K562 (cell line): ENCODE results near the gene NTM. TPM values are rescaled to one million over a fixed set of nuclear protein-coding genes. Genes with fewer than 3 reads are reported as not detected.

Experiments
- ATAC-seq: fragments of 200-7000 bp; cut with Tn5 transposase; 3 replicates; pipeline ENCODE4 v1.9.1; 2020; ENCODE audit warnings: moderate library complexity
- BruUV-seq: library from RNA; stranded (reverse); fragments of 400-500 nt; replicated peaks from 2 replicates; lab custom pipeline; 2021; lab: Mats Ljungman, UMichigan
- CTCF ChIA-PET: fragments of 300-600 bp; formaldehyde crosslinking; extraction: SDS; loops from one replicate; lab custom pipeline; 2021; ENCODE audit warnings: low intra/inter-chr PET ratio; lab: Yijun Ruan, JAX
- POLR2A ChIA-PET: fragments of 300-600, 350-650 bp; sonication (Branson Sonifier 250); formaldehyde crosslinking; extraction: SDS; loops from one replicate; lab custom pipeline; 2021; ENCODE audit warnings: antibody characterized with exemption, inconsistent platforms; lab: Yijun Ruan, JAX
- DNase-seq, 4 experiments: peaks; one replicate each; pipeline versions ENCODE4 v3.0.0 to v3.0.0-alpha.2; 2011 to 2018; ENCODE audit warnings: low spot score in 3 of 4, mixed read lengths in 3 of 4; ENCODE audit errors: extremely low read depth in 1 of 4
- FAIRE-seq: peaks from 2 replicates; lab custom pipeline; 2011; peaks lifted over from hg19 to GRCh38; lab: Jason Lieb, UNC
- H2AFZ ChIP-seq: 2 replicates; pipeline ENCODE4 v1.6.0; 2011; ENCODE audit warnings: low read depth, low read length, control low read depth, inconsistent platforms
- H3K27ac ChIP-seq: fragments of 200-600 bp; 3 replicates; pipeline ENCODE4 v1.8.0; 2011; ENCODE audit warnings: low read depth, mild to moderate bottlenecking, control low read depth, inconsistent platforms, low read length, moderate library complexity, mixed read lengths; ENCODE audit errors: extremely low read depth
- H3K27me3 ChIP-seq, 2 experiments: fragments of 300-600 bp in 1 of 2; 2 replicates in 1 of 2; 3 replicates in 1 of 2; pipeline versions ENCODE4 v1.6.0 to v1.8.0; 2011; ENCODE audit warnings: inconsistent platforms in 2 of 2, low read length in 2 of 2, mild to moderate bottlenecking in 1 of 2, mixed read lengths in 1 of 2, moderate library complexity in 1 of 2; ENCODE audit not compliant: control insufficient read depth in 2 of 2, insufficient read depth in 2 of 2
- H3K36me3 ChIP-seq: fragments of 300-600 bp; 3 replicates; pipeline ENCODE4 v1.8.0; 2011; ENCODE audit warnings: mild to moderate bottlenecking, low read length, inconsistent platforms; ENCODE audit not compliant: control insufficient read depth, insufficient read depth
- H3K4me1 ChIP-seq, 2 experiments: fragments of 200-600 bp in 1 of 2; replicated peaks in 1 of 2; 2 replicates in 1 of 2; 3 replicates in 1 of 2; pipeline versions ENCODE4 v1.5.1 to v1.8.0; 2011; ENCODE audit warnings: inconsistent platforms in 2 of 2, low read length in 2 of 2, mild to moderate bottlenecking in 1 of 2, mixed read lengths in 1 of 2, moderate library complexity in 1 of 2; ENCODE audit not compliant: control insufficient read depth in 2 of 2, insufficient read depth in 2 of 2
- H3K4me2 ChIP-seq: 2 replicates; pipeline ENCODE4 v1.6.1; 2011; ENCODE audit warnings: low read length, control low read depth, inconsistent platforms, mixed read lengths; ENCODE audit not compliant: insufficient read depth
- H3K4me3 ChIP-seq: fragments of 200-600 bp; sonication (generic), shearing (Covaris generic); 2 replicates; pipeline ENCODE4 v1.5.1; 2016; ENCODE audit warnings: control low read depth, inconsistent platforms
- H3K79me2 ChIP-seq: fragments of 200-600 bp; 3 replicates; pipeline ENCODE4 v1.8.0; 2011; ENCODE audit warnings: low read length, inconsistent platforms; ENCODE audit not compliant: control insufficient read depth, insufficient read depth
- H3K9ac ChIP-seq, 2 experiments: 2 replicates each; pipeline versions ENCODE4 v1.6.0 to v1.6.1; 2011; ENCODE audit warnings: low read depth in 2 of 2, low read length in 2 of 2, control low read depth in 1 of 2, inconsistent platforms in 1 of 2, mild to moderate bottlenecking in 1 of 2, mixed read lengths in 1 of 2; ENCODE audit not compliant: insufficient read depth in 1 of 2
- H3K9me1 ChIP-seq: one replicate; pipeline ENCODE4 v1.6.0; 2011; ENCODE audit warnings: inconsistent platforms, mild to moderate bottlenecking, low read length, moderate library complexity; ENCODE audit not compliant: control insufficient read depth, insufficient read depth
- H3K9me3 ChIP-seq: replicated peaks from 2 replicates; pipeline ENCODE4 v1.5.1; 2011; ENCODE audit warnings: low read depth, low read length, inconsistent platforms; ENCODE audit not compliant: control insufficient read depth, insufficient read depth
- H4K20me1 ChIP-seq: replicated peaks from 2 replicates; pipeline ENCODE4 v1.6.1; 2011; ENCODE audit warnings: low read length, inconsistent platforms, mixed read lengths; ENCODE audit not compliant: control insufficient read depth, insufficient read depth
- ASH1L ChIP-seq: fragments of 450-650 bp; IDR thresholded peaks from 2 replicates; pipeline ENCODE4 v1.6.1; 2018; ENCODE audit warnings: borderline replicate concordance, mild to moderate bottlenecking, low read depth; ENCODE audit not compliant: partially characterized antibody
- ATF1 ChIP-seq, 2 experiments: fragments of 450-650 bp in 1 of 2; IDR thresholded peaks; 2 replicates each; pipeline ENCODE4 v1.6.1; 2016; ENCODE audit warnings: missing compliant biosample characterization in 1 of 2, missing genetic modification characterization in 1 of 2
- CC2D1A ChIP-seq: fragments of 450-650 bp; IDR thresholded peaks from 2 replicates; pipeline ENCODE4 v1.6.1; 2017; ENCODE audit warnings: mild to moderate bottlenecking
- CCNT2 ChIP-seq: IDR thresholded peaks from 2 replicates; pipeline ENCODE4 v1.6.1; 2011; ENCODE audit warnings: borderline replicate concordance, low read depth, mild to moderate bottlenecking, moderate library complexity, mixed read lengths, low read length; ENCODE audit not compliant: insufficient read length; ENCODE audit errors: extremely low read depth
- EWSR1 ChIP-seq: fragments of 450-650 bp; IDR thresholded peaks from 2 replicates; pipeline ENCODE4 v1.6.1; 2018; ENCODE audit warnings: borderline replicate concordance, mild to moderate bottlenecking, low read depth, moderate library complexity; ENCODE audit not compliant: partially characterized antibody
- JUNB ChIP-seq: fragments of 450-650 bp; formaldehyde crosslinking; conservative IDR thresholded peaks from 2 replicates; pipeline ENCODE4 v1.4.0; 2020; ENCODE audit warnings: mild to moderate bottlenecking
- NEUROD1 ChIP-seq: fragments of 150-350 bp; IDR thresholded peaks from 2 replicates; pipeline ENCODE4 v1.6.1; 2014; ENCODE audit warnings: borderline replicate concordance, low read length, low read depth; ENCODE audit not compliant: partially characterized antibody
- NR1H2 ChIP-seq: sonication (generic); formaldehyde crosslinking; IDR thresholded peaks from 2 replicates; pipeline ENCODE4 v1.4.0; 2020; ENCODE audit warnings: mild to moderate bottlenecking, missing genetic modification reagents
- NR3C1 ChIP-seq: sonication (generic); formaldehyde crosslinking; IDR thresholded peaks from 2 replicates; pipeline ENCODE4 v1.8.1; 2022; ENCODE audit warnings: missing genetic modification reagents
- POLR3A ChIP-seq: IDR thresholded peaks from 2 replicates; pipeline ENCODE4 v1.6.1; 2011; ENCODE audit warnings: borderline replicate concordance, mild to moderate bottlenecking, moderate library complexity; ENCODE audit not compliant: insufficient read length, insufficient read depth; ENCODE audit errors: extremely low read depth
- RBM22 ChIP-seq: fragments of 200-400 bp; formaldehyde crosslinking; IDR thresholded peaks from 2 replicates; pipeline ENCODE4 v1.6.1; 2018; ENCODE audit warnings: low read length, low read depth; ENCODE audit not compliant: poor library complexity, severe bottlenecking
- SIRT6 ChIP-seq: IDR thresholded peaks from one replicate; pipeline ENCODE4 v1.6.1; 2012; ENCODE audit warnings: low read depth, mild to moderate bottlenecking, control low read depth, inconsistent platforms, low read length, moderate library complexity
- ZNF224 ChIP-seq: sonication (generic); formaldehyde crosslinking; IDR thresholded peaks from 2 replicates; pipeline ENCODE4 v1.8.0; 2022; ENCODE audit warnings: mild to moderate bottlenecking, missing genetic modification reagents
- ZNF561 ChIP-seq: fragments of 450-650 bp; formaldehyde crosslinking; conservative IDR thresholded peaks from 2 replicates; pipeline ENCODE4 v1.4.0; 2020; ENCODE audit warnings: mild to moderate bottlenecking, moderate library complexity
- ZNF695 ChIP-seq: fragments of 450-650 bp; formaldehyde crosslinking; IDR thresholded peaks from 2 replicates; pipeline ENCODE4 v1.4.0; 2020; ENCODE audit warnings: mild to moderate bottlenecking, moderate library complexity
- WGBS: fragments of 100-300 bp; shearing (Covaris generic); methylation state at CpG from one replicate; pipeline ENCODE4 v1.1.6; 2016; ENCODE audit warnings: low coverage, mixed read lengths; ENCODE audit not compliant: insufficient coverage; ENCODE audit errors: missing lambda C conversion rate; 5-methylcytosine and 5-hydroxymethylcytosine counted together
- in situ Hi-C: fragments of 300-500 bp; cut with MboI; formaldehyde crosslinking; loops from 4 replicates; pipeline ENCODE4 v1.15.0; 2018; ENCODE audit warnings: inconsistent platforms, mixed read lengths
- intact Hi-C: fragments of 100-400 bp; cut with micrococcal nuclease; formaldehyde crosslinking; loops from 2 replicates; pipeline ENCODE4 v1.14.2; 2022
- polyA plus RNA-seq, 8 experiments: library from polyadenylated mRNA; depleted of rRNA in 4 of 8; stranded (reverse) in 5 of 8; unstranded in 3 of 8; fragments of >200 nt; fragmentation: Nextera tagmentation in 2 of 8; fragmentation: Illumina TruSeq in 1 of 8; extraction: Ambion mirVana in 2 of 8; extraction: Trizol in 1 of 8; gene quantifications; 2 replicates each; pipeline versions ENCODE4 v1.2.1 to v1.2.3, GENCODE V29; 2011 to 2014; ENCODE audit warnings: inconsistent platforms in 1 of 8, missing spikeins in 1 of 8
- total RNA-seq, 7 experiments: library from RNA; depleted of rRNA in 6 of 7; stranded (reverse); fragments of >200 nt in 6 of 7; fragmentation: Illumina TruSeq in 2 of 7; extraction: Trizol in 2 of 7; gene quantifications; 2 replicates each; pipeline versions ENCODE4 v1.2.1 to v1.2.3, GENCODE V29; 2011 to 2021; ENCODE audit warnings: low replicate concordance in 1 of 7
- TF ChIP-seq, protein P1 (sequence below): fragments of 200-800 bp; sonication (Bioruptor generic); IDR thresholded peaks from 2 replicates; pipeline ENCODE4 v1.6.1; 2017; ENCODE audit warnings: missing genetic modification characterization, missing compliant biosample characterization

NTM gene
- total and polyA plus RNA-seq, 9 of the 15 experiments (the other 6 are each of a cell fraction or from before 2014, with no cell fraction given), result not detected

DNA sequence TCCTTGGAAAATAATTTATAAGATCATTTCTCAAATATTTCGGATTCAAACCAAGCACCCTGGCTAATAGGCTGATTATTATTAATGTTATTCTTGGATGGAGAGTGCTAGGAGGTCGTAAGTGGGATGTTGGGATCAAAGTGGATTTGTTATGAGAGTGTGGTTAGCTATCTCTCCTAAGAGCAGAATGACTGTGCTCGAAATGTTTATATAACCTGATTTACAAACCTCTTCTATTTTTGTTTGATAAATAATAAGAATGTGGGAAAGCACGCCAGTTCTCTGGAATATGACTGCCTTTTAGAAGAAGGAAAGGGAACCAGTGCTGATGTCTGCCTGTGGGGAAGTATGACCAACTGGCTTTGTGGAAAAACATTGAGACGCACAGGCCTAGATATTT lies 527.5 kb downstream of the NTM start:
- TF ChIP-seq, protein P1, sequence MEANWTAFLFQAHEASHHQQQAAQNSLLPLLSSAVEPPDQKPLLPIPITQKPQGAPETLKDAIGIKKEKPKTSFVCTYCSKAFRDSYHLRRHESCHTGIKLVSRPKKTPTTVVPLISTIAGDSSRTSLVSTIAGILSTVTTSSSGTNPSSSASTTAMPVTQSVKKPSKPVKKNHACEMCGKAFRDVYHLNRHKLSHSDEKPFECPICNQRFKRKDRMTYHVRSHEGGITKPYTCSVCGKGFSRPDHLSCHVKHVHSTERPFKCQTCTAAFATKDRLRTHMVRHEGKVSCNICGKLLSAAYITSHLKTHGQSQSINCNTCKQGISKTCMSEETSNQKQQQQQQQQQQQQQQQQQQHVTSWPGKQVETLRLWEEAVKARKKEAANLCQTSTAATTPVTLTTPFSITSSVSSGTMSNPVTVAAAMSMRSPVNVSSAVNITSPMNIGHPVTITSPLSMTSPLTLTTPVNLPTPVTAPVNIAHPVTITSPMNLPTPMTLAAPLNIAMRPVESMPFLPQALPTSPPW, result no peak
- TF ChIP-seq ZNF224, result no peak
- TF ChIP-seq, all 486 proteins: peak for 0
- no peak for ATAC-seq
- Histone ChIP-seq H3K4me3 (no peak overlapping the region), H3K27ac (no peak overlapping the region), H3K9me3 (no peaks in the 10 kb centered on the region), H4K20me1 (no peaks in the 10 kb centered on the region), H3K9ac (no peak overlapping the region), H3K27me3 (no peaks in the 10 kb centered on the region), H3K4me2 (no peak overlapping the region), H3K4me1 (no peaks in the 10 kb centered on the region), H2AFZ (no peak overlapping the region), H3K9me1 (no peaks in the 10 kb centered on the region), H3K36me3 (no peaks in the 10 kb centered on the region), H3K79me2 (no peaks in the 10 kb centered on the region)
- no peak for DNase-seq
- BruUV-seq, result no TSS peak
- ChIA-PET CTCF (no interaction called here), POLR2A (no interaction called here)
- intact Hi-C loops (no loop called here), in situ Hi-C loops (no loop called here)
- FAIRE-seq, result no peak
- WGBS, result 2% methylated on average over 5 of the region's 5 CpGs

DNA sequence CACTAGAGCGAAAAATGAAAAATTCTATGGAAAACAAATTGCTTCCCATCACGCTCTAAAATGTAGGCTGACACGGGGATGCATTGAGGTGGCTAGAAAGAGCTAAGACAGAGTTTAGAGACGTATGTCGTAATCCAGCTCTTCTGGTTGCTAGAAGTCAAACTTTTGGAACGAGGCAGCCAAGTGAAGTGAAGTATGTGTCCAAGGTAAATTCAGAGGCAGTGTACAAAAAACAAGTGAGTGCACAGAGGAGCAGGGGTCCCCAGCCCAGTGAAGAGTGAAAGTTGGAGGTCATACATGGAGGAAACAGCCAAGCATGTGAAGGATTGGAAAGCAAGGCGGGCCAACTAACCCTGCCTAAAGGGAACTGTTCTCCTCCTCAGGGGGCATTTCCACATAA lies 528.5 kb downstream of the NTM start:
- ChIA-PET POLR2A (no interaction called here), CTCF (no interaction called here)
- Histone ChIP-seq H3K27me3 (no peaks in the 10 kb centered on the region), H3K36me3 (no peaks in the 10 kb centered on the region), H3K9ac (no peak overlapping the region), H3K4me1 (no peaks in the 10 kb centered on the region), H3K79me2 (no peaks in the 10 kb centered on the region), H3K9me3 (no peaks in the 10 kb centered on the region), H4K20me1 (no peaks in the 10 kb centered on the region), H3K4me3 (no peak overlapping the region), H3K4me2 (no peak overlapping the region), H2AFZ (no peak overlapping the region), H3K27ac (no peak overlapping the region), H3K9me1 (no peaks in the 10 kb centered on the region)
- FAIRE-seq, result no peak
- no peak for DNase-seq
- ATAC-seq, result no peak
- in situ Hi-C loops (no loop called here), intact Hi-C loops (no loop called here)
- 4% methylated on average over 7 of the region's 7 CpGs for WGBS
- BruUV-seq, result no TSS peak
- TF ChIP-seq SIRT6 (no peak), NR1H2 (CRISPR knock-in tag) (no peak), POLR3A (no peak), CCNT2 (no peak), ZNF561 (CRISPR knock-in tag) (no peak), NR3C1 (CRISPR knock-in tag) (no peak), ATF1 (CRISPR knock-in tag; IDR thresholded peaks at IDR 0.05) (no peak), ATF1 (tag; IDR thresholded peaks at IDR 0.05) (no peak), EWSR1 (no peak), JUNB (CRISPR knock-in tag) (no peak), NEUROD1 (no peak), ZNF695 (CRISPR knock-in tag) (no peak), ASH1L (no peak), RBM22 (no peak), CC2D1A (no peak)
